Measurements from ENCODE around the gene HOXC4.
A peak's percentile ranks its signal among the peaks of the same experiment; 100 is the strongest.

HOXC4 gene

DNA sequence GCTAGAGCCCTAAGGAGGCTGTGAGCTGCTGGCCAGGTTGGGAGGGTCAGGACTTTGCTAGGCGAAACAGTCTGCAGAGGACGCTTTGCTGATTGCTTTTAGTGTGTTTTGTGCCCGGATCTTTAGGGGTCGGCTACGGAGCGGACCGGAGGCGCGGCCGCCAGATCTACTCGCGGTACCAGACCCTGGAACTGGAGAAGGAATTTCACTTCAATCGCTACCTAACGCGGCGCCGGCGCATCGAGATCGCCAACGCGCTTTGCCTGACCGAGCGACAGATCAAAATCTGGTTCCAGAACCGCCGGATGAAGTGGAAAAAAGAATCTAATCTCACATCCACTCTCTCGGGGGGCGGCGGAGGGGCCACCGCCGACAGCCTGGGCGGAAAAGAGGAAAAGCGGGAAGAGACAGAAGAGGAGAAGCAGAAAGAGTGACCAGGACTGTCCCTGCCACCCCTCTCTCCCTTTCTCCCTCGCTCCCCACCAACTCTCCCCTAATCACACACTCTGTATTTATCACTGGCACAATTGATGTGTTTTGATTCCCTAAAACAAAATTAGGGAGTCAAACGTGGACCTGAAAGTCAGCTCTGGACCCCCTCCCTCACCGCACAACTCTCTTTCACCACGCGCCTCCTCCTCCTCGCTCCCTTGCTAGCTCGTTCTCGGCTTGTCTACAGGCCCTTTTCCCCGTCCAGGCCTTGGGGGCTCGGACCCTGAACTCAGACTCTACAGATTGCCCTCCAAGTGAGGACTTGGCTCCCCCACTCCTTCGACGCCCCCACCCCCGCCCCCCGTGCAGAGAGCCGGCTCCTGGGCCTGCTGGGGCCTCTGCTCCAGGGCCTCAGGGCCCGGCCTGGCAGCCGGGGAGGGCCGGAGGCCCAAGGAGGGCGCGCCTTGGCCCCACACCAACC lies 23.9 kb upstream of the HOXC4 start:
- DNase-seq: no peak

DNA sequence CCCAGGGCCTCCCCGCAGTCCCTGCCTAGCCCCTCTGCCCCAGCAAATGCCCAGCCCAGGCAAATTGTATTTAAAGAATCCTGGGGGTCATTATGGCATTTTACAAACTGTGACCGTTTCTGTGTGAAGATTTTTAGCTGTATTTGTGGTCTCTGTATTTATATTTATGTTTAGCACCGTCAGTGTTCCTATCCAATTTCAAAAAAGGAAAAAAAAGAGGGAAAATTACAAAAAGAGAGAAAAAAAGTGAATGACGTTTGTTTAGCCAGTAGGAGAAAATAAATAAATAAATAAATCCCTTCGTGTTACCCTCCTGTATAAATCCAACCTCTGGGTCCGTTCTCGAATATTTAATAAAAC lies 23.2 kb upstream of the HOXC4 start:
- no peak for DNase-seq

- DNase-seq: no peak
Measured at GRCh38 chr12:54030889-54031471, 22.7 kb upstream of the HOXC4 start.

DNA sequence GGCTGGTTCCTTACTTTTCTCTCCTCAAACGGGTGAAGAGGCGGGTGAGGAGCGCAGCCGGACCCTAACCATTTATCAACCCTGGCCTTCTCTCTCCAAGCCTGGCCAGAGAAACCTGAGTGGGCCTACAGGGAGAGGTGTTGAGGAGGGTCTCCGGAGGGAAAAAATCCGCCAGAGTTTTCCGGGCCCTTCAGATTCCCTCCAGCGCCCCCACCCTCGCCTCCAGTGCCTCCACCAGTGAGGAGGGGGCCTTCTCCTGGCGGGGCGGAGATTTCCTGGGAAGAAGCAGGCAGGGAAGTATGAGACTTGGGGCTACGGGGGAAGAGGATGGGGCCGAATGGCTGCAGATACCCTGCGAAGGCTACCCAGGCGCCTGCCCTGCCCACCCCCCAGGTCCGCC lies 22.2 kb upstream of the HOXC4 start:
- no peak for DNase-seq

DNA sequence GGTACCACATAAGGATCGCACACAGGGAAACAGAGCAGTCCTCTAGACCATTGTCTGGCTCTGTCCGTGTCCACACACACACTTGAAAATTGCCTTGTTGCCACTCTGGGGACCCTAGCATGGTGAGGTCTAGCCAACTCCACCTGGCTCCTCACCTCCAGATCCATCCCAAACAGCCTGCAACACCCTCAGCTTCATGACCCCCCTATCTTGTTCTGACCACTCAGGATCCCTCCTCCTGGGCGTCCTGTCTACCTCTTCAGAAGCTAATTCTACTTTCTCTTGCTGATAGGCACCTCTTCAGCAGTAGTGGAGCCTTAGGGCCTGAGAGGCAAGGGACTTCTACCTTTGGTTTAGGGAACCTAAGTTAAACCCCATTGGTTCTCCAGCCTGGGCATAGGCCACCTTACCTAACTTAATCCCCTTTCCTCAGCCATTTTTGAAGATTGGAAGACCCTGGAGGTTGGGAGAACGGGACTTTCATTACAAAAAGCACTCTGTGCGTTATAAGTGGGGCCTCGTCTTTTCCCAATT lies 21.5 kb upstream of the HOXC4 start:
- no peak for DNase-seq

GRCh38 chr12:54032627-54033100 lies 21.0 kb upstream of the HOXC4 start, which contains the start of gene HOXC5:
TSS of gene HOXC5 (plus strand) at chr12:54033050. CDS start at chr12:54033123, 73 bp downstream.
- DNase-seq: peak; percentile 49

DNA sequence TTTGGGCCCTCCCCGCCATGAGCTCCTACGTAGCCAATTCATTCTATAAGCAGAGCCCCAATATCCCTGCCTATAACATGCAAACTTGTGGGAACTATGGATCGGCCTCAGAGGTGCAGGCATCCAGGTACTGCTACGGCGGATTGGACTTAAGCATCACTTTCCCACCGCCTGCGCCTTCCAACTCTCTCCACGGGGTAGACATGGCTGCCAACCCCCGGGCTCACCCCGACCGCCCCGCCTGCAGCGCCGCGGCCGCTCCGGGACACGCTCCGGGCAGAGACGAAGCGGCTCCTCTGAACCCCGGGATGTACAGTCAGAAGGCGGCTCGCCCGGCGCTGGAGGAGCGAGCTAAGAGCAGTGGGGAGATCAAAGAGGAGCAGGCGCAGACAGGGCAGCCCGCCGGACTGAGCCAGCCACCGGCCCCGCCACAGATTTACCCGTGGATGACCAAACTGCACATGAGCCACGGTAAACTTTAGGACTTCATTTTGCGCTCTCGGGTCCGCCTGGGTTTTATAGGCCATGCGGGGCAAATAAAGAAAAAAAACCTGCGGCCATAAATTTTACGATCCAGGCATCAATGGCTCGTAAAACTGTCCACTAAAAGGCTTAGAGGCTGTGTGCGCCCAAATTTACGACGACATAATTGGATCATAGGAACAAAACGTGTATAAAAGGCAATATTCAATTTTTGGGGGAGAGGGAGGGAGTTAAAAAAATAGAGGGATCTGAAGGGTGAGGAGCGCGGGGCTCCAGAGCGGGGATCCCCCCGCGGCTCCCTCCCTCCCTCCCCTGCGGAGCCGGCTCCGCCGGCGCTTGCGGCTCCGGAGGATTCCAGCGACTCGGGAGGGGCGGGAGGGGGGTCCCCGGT lies 20.3 kb upstream of the HOXC4 start:
- no peak for DNase-seq

GRCh38 chr12:54033980-54034784 lies 19.5 kb upstream of the HOXC4 start:
- DNase-seq: no peak

DNA sequence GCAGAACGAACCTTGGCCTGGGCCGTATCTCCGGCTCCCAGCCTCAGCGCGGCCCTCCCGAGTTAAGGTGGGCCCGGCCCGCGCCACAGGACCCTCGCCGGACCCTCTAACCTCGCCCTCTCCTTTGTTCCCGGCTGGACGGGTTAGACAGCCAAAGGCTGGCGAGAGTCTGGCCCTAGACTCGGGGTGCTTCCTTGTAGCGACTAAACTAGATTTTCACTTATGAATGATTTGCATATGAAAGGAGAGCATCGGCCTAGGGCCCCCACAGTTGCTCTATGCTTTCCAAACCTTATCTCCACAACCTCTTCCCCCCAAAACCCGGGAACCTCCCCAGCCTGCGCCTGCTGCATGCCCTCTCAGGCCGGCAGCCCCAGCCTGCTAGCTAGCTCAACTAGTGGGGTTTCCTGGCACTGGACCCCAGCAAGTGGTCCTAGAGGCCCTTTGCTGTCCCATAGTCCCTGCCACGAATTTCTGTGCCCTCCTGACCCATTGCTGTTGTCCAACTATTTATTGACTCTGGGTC lies 18.8 kb upstream of the HOXC4 start:
- no peak for DNase-seq

GRCh38 chr12:54035568-54036264 lies 17.9 kb upstream of the HOXC4 start:
- DNase-seq: no peak

GRCh38 chr12:54036620-54037359 lies 16.8 kb upstream of the HOXC4 start:
- no peak for DNase-seq

DNA sequence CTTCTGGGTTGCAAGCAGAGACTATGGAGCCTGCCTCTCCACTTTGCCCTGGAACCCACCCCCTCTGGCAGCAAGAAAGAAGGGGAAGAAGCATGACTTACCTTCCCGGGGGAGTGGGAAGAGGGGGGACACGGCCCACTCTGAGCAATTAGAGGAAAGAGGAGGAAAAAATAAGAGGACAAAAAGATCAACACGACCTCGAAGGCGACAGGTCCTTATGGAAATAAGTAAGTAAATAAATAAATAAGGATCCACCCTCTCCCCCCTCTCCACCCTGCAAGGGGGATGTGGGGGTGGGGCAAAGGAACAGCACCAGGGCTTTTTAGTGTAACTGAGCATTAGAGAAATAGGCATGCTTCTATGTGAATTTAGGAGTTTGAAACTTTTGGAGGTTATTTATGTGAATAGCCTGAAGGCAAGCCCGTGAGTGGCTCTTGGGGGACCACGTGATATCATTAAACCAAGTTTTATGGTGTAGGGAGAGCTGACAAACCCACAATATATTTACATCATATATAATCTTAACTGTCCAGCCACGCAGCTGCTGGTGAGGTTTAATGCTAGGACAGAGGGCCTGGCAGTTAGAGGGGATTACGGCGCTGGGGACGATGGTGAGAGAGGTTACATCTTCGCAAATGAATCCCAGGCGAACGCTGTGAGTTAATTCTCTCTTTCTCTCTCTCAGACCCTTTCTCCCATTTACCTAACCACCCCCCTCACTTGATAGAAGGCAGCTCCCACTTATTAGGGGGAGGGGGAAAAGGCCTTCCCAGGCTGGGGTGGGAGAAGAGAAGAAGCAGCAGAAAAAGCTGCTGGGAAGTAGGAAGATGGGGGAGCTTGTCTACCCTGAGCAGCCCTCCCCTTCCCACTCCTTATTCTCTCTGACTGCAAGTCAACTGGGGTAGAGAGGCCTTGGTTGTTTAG lies 16.0 kb upstream of the HOXC4 start:
- DNase-seq: no peak

DNA sequence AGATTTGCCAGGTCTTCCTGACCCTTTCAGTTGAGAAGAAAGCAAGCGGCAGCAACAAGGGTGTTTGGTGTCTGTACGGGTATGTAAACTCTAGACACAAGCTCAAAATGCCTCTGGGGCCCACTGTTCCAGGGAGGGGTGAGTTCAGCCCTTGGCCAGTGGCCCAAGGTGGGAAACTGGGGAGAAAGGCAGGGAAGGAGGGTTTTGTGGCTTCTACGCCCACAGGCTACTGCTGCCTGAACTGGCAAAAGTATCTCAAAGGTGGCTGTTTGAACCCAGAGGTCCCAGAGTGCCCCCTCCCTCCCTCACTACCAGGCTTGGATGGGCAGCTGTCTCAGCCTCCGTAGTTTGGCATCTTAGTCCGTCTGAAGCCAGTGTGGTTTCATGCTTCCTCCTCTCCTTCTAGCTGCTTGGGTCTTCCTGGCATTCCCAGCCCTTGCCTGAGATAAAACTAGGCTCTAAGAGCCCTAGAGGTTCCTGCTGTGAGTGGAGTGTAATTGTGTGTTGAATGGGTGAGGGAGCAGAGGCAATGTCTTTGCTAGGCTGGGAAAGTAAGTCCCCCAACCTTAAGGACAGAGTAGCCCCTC lies 15.3 kb upstream of the HOXC4 start:
- no peak for DNase-seq

GRCh38 chr12:54038871-54039414 lies 14.7 kb upstream of the HOXC4 start:
- no peak for DNase-seq

DNA sequence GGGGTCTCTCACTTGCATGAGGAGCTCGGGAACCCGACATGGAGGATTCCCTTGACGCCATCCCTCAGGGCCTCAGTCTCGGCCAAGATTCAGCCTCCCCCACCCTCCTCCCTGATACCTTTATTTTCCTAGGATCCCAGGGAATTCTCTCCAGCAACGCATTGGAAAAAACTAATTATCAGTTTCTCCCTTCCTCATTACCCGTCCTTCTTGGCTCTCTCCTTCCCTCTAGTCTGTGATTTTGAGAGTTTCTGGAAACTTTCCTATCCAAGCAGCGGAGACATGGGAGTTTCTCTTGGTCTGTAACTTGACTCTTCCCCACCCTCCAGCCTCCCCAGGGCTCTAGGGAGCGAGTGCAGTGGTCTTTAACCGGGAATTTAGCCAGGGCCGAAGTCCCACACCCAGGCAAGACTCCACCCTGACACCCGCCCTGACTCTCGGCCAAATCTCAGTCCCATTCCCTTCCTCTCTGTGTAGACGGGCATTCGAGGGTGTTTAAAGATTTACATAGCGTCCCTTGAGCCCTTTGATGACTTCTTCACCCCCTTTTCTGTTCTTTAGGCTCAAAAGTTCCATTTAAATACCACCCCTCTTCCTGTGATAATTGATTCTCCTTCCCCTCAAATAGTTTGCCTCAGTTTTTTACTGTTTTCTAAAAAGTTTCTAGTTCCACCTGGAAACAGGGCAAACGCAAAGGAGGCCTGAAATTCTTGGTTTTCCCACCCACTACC lies 14.1 kb upstream of the HOXC4 start:
- DNase-seq: no peak

DNA sequence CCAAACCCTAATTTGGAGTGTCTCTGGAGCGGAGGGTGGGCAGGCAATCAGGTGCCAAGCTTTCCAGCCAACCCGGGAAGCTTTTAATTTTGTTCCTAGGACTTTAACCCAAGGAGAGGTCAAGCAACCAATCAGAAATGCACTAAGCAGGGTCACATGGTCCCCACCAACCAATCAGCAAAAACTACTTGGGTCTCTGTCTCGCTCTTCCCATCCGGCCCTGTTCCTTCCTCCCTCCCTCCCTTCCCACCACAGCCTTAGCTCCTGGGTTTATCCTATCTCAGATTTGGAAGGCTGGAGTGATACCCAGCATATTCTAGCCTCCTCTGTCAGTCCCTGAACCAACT lies 13.5 kb upstream of the HOXC4 start:
- no peak for DNase-seq

DNA sequence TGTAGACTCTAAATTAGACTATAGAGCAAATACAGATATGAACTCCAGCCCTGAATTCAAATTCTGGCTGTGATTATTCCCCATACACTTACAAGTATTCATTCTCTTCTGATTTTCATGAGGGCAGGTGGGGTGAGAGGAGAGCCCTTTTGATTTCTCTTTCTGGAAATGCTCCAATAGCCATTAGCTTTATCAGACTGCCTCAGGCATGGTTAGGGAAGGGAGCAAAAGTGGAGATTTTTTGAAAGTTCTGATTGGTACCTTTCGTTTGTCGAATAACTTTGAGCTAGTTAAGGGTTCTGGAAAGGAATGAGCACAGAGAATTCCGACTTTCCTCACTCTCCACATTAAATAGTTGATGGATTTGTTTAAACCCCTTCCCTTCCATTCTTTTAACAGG lies 13.0 kb upstream of the HOXC4 start:
- no peak for DNase-seq

GRCh38 chr12:54041097-54041690 lies 12.4 kb upstream of the HOXC4 start:
- DNase-seq: no peak
